RKO (cell line): ENCODE measurements around the gene OPTC.
"Not testable (repeated sequence)": the region's sequence is repeated elsewhere in the genome, so short reads cannot be mapped to it uniquely, and the experiment has no call there.

Experiments
- DNase-seq: peaks from one replicate; pipeline ENCODE4 v3.0.0-alpha.2; 2016; ENCODE audit warnings: low spot score

Gene OPTC

GRCh38 chr1:203493901-203494300 lies at the start of gene OPTC:
Gene OPTC, plus strand, starts transcription at chr1:203494153. Its CDS starts 1,853 bp downstream, at chr1:203496006.
- DNase-seq, result no peak

DNA sequence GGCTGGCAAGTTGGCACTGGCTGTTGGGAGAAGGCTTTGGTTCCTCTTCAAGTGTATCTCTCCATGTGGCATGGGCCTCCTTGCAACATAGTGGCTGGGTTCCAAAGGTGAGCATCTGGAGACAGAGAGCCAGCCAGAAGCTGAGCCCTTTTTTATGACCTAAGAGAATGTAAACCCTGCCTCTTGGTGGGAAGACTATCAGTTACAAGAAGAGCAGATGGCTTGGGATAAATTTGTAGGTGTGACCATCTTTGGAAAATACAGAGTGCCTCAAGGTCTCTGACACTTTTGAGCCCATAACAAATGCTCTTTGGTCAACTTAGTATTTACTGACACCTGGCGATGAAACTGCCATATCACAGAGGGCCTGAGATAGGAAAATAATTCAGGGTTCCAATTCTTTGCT lies 49.8 kb upstream of the OPTC start:
- no peak for DNase-seq

DNA sequence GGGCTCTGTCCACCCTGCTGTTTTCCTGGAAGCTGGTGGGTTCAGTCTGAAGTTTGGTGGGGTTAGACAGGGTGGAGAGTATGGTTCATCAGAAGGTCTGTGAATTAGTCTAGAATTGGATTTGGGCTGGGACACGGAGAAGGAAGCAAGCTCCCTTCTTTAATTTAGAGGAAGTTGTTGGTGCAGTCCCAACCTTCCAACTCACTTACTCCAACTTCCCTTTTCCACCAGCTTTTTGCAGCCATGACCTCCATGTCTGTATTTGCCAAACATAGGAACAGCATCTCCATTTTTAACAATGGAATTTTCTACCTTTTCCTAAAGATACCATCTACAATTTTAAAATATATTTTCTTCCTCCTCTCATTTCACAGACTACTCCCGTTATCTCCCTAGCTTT lies 46.8 kb upstream of the OPTC start:
- no peak for DNase-seq

DNA sequence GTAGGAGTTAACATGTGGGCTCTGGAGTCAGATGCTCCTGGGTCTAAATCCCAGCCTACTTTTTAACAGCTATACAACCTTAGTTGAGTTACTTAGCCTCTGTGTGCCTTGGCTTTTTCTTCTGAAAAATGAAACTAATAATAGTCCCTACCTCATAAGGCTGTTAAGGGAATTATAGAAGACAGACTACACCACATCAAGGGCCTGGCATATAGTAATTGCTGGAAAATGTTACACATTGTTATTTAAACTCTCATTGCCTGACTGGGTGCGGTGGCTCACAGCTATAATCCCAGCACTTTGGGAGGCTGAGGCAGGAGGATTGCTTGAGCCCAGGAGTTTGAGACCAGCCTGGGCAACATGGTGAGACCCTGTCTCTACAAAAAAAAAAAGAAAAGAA lies 46.4 kb upstream of the OPTC start:
- DNase-seq, result not testable (repeated sequence)

DNA sequence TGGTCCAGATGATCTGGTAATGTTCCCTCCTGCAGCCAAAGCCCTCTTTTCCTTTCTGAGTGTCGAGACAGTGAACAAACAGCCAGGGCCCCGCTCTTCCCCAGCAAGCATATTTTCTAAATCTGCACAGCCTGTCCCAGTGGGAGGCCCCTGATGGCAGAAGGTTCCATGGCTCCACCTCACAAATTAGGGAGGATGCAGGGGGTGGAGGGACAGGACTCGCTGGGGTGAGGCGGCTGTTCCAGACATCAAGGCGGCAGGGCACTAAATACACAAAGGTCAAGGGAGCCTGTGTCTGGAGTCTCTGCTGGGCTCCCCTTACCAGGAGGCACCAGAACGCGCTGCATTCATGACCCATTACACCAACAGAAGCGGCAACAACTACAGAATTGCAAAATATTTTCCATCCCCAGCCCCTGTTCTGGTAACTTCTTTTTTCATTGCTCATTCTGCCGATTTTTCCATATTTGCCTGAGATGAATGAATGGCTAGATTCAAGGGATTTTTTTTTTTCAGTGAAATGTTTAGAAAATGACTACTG lies 45.4 kb upstream of the OPTC start:
- no peak for DNase-seq

GRCh38 chr1:203450001-203450400 lies 44.0 kb upstream of the OPTC start:
- no peak for DNase-seq

DNA sequence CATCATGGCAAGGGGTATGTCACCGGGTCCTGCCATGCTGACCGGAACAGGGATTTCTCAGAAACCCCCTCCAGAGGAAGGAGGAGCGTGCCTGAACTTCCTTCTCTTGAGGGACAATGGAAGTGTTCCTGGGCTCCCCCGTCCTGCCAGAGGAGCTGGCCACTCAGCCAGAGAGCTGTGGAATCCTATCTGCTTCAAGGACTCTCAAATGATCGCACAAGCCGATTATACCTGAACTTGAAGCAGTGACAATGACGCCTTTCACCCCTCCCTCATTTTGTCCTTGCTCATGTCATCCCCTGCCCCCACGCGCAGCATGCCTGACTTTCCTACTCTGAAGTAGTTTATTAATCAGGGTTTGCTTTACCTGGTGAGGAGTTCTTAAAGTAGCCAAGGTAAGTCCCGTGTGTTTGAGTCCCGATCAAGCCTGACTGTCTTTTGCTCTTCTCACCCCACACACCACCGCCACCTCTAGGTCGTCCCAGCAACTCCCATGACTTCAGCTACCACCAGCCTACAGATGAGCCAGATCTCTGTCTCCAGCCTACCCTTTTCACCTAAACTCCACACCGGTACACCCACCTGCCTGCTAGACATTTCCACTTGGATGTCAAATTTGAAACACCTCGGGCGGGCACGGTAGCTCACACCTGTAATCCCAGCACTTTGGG lies 43.3 kb upstream of the OPTC start:
- no peak for DNase-seq

DNA sequence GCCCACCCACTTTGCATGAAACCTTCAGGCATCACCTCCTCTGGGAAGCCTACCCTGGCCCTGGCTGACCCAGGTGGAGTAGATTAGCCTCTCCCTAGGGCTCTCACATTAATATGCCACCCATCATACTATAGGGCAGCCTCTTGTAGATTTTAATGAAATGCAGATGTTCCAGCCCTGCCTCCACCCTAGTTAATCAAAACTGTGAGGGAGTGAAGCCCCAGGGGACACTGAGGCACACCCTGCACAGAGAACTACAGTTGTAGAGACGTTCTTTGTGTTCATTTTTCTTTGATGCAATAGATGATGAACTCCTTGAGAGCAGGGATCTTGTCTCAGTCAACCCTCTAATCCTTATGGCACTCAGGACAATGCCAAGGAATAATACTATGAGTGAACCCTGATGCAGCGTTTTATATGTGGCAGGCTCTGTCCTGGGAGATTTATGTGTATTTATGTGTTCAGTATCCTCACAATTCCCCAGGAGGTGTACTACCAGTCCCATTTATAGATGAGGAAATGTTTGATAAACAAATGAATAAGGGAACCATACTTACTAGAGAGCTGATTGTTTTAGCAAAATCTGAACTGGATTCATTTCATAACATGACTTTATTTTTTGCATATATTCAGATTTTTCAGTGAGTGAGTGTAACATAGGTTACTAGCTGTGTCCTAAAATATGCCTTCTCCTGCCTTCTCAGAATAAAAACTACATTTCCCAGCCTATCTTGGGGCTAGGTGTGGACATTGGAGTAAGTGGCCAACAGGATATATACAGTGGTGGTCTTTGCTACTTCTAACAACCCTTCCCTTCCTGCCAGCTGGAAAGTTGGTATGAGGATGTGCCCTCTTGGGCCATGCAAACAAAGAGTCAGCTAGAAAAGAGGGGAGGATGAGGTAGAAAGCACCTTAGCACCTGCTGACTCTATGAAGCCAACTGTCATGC lies 41.8 kb upstream of the OPTC start:
- no peak for DNase-seq

- no peak for DNase-seq
Observed at GRCh38 chr1:203453016-203453415, 40.9 kb upstream of the OPTC start.

DNA sequence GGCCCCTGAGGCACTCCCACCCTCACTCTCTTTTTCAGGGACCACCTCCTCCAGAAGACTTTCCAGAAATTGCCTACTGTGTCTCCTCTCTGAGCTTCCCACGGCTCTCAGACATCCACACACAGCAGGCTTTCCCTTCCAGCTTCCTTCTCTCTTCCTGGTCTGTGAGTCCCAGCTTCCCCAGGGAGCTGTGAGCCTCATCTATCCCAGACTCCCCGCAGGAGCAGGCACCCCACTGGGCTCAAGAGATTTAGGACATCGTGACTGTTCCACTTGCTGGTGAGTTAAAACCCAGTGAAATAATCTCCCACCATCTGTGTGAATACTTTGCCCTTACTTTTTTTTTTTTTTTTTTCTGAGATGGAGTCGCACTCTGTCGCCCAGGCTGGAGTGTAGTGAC lies 40.3 kb upstream of the OPTC start:
- no peak for DNase-seq

- DNase-seq, result no peak
Observed at GRCh38 chr1:203454986-203455471, 38.9 kb upstream of the OPTC start.

DNA sequence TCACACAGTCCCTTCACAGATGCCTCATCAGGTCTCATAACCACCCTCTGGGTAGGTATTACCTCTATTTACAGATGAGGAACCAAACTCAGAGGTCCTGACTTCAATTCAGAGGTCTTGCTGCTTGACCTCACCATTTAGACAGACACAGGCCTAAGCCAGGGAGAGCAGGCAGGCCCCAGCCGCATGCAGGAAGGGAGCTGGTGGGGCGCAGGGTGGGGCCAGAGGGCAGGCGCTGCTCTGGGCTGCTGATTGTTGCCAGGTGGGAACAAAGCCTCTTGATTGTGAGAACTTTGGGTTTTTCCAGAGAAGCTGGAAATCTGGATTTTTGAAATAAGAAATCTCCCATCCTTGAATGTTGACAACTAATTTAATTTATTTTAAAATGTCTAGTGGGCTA lies 38.2 kb upstream of the OPTC start:
- no peak for DNase-seq

GRCh38 chr1:203456577-203456976 lies 37.4 kb upstream of the OPTC start:
- DNase-seq, result no peak

DNA sequence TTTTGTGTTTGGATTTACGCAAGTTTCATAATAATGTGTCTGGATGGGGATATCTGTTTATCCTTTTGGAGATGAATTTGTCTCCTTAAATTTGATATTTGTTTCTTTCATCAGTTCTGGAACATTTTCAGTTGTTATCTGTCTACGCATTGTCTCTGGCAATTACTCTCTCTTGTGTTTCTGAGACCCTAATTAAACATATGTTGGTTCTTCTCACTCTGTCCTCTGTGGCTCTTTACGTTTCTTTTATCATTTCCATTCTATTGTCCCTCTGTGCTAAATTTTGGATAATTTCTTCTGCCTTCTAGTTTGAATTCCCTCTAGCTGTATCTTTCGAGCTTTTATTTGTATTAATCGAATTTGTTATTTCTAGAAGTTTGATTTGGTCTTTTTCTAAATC lies 35.9 kb upstream of the OPTC start:
- no peak for DNase-seq

DNA sequence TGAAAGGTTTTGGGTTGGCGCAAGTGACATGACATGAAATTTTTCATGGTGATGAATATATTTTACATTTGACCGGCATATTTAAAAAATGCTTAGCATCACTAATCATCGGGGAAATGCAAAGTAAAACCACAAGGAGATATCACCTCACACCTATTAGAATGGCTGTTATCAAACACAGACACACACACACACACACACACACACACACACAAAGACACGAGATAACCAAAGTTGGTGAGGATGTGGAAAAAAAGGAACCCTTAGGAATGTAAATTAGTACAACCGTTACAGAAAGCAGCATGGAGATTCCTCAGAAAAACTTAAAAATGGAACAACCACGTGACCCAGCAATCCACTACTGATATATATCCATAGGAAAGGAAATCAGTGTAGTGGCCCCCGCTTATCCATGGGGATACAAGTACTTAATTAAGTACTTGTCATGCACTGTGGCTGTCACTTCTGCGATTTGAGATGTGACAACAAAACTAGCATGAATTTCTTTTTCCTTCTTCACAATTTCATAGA lies 34.2 kb upstream of the OPTC start:
- DNase-seq, result no peak

GRCh38 chr1:203461717-203462116 lies 32.2 kb upstream of the OPTC start:
- DNase-seq, result no peak

GRCh38 chr1:203462143-203462542 lies 31.8 kb upstream of the OPTC start:
- no peak for DNase-seq

DNA sequence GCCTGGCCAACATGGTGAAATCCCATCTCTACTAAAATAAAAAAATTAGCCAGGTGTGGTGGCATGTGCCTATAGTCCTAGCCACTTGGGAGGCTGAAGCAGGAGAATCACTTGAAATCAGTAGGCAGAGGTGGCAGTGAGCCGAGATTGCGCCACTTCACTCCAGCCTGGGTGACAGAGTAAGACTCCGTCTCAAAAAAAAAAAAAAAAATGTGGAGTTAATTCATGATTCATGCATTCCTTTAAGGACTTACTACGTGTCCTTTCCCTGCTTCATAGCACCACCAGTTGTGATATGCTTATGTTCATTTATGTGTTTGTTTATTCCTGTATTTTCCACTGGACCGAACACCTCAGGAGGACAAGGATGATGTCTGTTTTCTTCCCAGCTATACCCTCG lies 31.1 kb upstream of the OPTC start:
- peak; percentile 56 for DNase-seq

DNA sequence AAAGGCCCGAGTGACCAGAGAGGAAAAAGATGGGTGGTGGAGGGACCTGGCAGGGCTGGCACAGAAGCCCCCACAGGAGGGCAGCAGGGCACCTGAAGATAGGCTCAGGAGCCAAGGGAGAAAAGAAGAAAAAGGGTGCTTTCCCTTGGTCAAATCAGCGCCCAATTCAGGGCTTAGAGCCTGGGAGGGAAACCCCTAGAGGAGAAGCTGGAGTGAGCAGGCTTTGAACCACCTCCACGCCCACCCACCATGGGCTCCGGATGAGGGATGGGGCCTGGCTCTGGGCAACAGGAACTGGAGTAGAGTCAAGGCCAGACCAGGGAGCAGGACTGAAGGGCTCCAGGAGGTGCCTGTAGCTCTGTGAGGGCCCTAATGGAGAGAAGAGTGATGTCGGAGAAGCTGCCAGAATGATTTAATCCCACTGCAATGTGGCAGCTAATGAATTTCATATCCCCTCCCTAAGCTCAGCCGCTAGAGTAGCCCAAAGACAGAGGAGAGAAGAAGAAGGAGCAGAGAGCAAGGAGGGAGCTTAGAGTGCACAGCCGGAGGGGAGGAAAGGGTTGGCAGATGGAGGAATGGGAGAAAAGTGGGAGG lies 30.4 kb upstream of the OPTC start:
- no peak for DNase-seq

DNA sequence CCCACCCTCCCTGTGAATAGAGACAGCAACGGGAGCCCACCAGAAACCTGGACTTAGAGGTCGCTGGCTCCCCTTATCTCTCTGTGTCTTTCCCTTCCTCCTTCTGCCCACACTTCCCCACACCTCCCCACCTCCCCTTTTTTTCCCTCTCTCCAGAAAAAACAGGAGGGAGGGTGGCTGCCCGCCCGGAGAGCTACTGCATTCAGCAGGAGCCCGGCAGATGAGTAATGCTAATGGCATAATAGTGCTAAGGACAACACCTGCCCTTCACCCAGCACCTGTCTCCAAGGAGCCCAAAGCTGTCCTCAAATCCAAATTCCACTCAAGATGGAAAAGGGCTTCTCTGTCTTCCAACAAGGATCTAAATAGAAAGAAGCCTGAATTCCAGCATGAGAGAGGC lies 29.7 kb upstream of the OPTC start:
- no peak for DNase-seq

DNA sequence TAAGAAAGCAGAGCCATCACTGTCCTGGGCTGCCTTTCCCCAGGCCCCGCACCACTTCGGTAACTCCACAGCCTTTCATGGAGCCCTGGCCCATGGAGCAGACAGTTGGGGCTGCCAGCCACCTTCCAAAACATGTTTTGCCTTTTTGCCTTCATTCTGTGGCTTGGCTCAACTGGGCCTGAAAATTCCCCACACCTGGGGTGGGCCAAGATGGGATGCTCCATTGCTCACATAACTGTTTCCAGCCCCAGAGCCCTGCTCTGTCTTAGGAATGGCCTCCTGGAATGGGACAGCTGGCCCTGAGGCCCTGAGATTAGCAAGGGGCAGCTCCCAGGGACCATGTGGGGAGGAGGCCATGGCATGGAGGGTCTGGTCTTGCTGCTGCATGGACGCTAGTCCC lies 29.2 kb upstream of the OPTC start:
- DNase-seq, result no peak

GRCh38 chr1:203465146-203465798 lies 28.7 kb upstream of the OPTC start:
- no peak for DNase-seq
